H1 (cell line): ENCODE results near the gene PMM2. TPM values are rescaled to one million over a fixed set of nuclear protein-coding genes. Genes with fewer than 3 reads are reported as not detected.

ENCODE experiments used
- CTCF ChIA-PET: fragments of 300-600 bp; sonication (Branson Sonifier 250); formaldehyde crosslinking; loops from one replicate; lab custom pipeline; 2021; ENCODE audit not compliant: partially characterized antibody; lab: Charles Lee
- POLR2A ChIA-PET: fragments of 300-600 bp; sonication (Branson Sonifier 250); formaldehyde crosslinking; loops from one replicate; lab custom pipeline; 2021; ENCODE audit warnings: inconsistent platforms; ENCODE audit not compliant: partially characterized antibody; lab: Charles Lee
- DNase-seq, 2 experiments: peaks; one replicate each; pipeline versions ENCODE4 v3.0.0 to v3.0.0-alpha.2; 2010 to 2022; ENCODE audit warnings: low spot score in 2 of 2, low read depth in 1 of 2, mixed read lengths in 1 of 2
- FAIRE-seq: peaks from 2 replicates; lab custom pipeline; 2011; peaks lifted over from hg19 to GRCh38; lab: Jason Lieb, UNC
- H2AFZ ChIP-seq: 2 replicates; pipeline ENCODE4 v1.8.1; 2012; ENCODE audit warnings: low read length, inconsistent platforms
- H2AK5ac ChIP-seq: 2 replicates; pipeline ENCODE4 v1.6.1; 2013; ENCODE audit warnings: low read depth, low read length
- H2BK120ac ChIP-seq: replicated peaks from 2 replicates; pipeline ENCODE3; 2013; ENCODE audit warnings: low read depth, low read length, inconsistent platforms
- H2BK12ac ChIP-seq: 2 replicates; pipeline ENCODE4 v1.6.1; 2013; ENCODE audit warnings: low read depth, low read length
- H2BK15ac ChIP-seq: 2 replicates; pipeline ENCODE4 v1.6.1; 2013; ENCODE audit warnings: low read length
- H2BK20ac ChIP-seq: 2 replicates; pipeline ENCODE4 v1.6.1; 2013; ENCODE audit warnings: low read length
- H2BK5ac ChIP-seq: 2 replicates; pipeline ENCODE4 v1.6.1; 2013; ENCODE audit warnings: low read depth, low read length
- H3K14ac ChIP-seq: 2 replicates; pipeline ENCODE4 v1.6.1; 2013; ENCODE audit warnings: inconsistent platforms; ENCODE audit not compliant: insufficient read length
- H3K18ac ChIP-seq: 2 replicates; pipeline ENCODE4 v1.6.1; 2013; ENCODE audit warnings: low read length; ENCODE audit errors: extremely low read depth
- H3K23ac ChIP-seq: 2 replicates; pipeline ENCODE4 v1.6.1; 2013; ENCODE audit warnings: inconsistent platforms; ENCODE audit not compliant: insufficient read length
- H3K23me2 ChIP-seq: 2 replicates; pipeline ENCODE4 v1.6.1; 2013; ENCODE audit warnings: low read depth, low read length
- H3K27ac ChIP-seq: 2 replicates; pipeline ENCODE4 v1.6.1; 2011; ENCODE audit warnings: low read depth, low read length, inconsistent platforms
- H3K27me3 ChIP-seq, 4 experiments: replicated peaks in 1 of 4; 1 replicate in 1 of 4; 2 replicates in 3 of 4; pipeline versions ENCODE4 v1.6.1 to v1.8.1; 2011 to 2013; ENCODE audit warnings: low read length in 3 of 4, mild to moderate bottlenecking in 3 of 4, inconsistent platforms in 2 of 4, mixed read lengths in 2 of 4, moderate library complexity in 1 of 4; ENCODE audit not compliant: control insufficient read depth in 3 of 4, insufficient read depth in 3 of 4; ENCODE audit errors: extremely low read depth in 1 of 4
- H3K36me3 ChIP-seq, 4 experiments: 2 replicates each; pipeline versions ENCODE4 v1.6.1 to v1.8.1; 2011 to 2013; ENCODE audit warnings: mild to moderate bottlenecking in 4 of 4, low read length in 3 of 4, moderate library complexity in 2 of 4, control low read depth in 1 of 4, inconsistent platforms in 1 of 4; ENCODE audit not compliant: insufficient read depth in 4 of 4, control insufficient read depth in 2 of 4
- H3K4ac ChIP-seq: replicated peaks from 2 replicates; pipeline ENCODE3; 2013; ENCODE audit warnings: low read length, low read depth, mixed read lengths, inconsistent platforms; ENCODE audit not compliant: insufficient read length
- H3K4me1 ChIP-seq, 4 experiments: replicated peaks in 1 of 4; 1 replicate in 1 of 4; 2 replicates in 3 of 4; pipeline versions ENCODE4 v1.6.1 to v1.8.1; 2011 to 2013; ENCODE audit warnings: low read length in 3 of 4, inconsistent platforms in 2 of 4, mixed read lengths in 1 of 4; ENCODE audit not compliant: insufficient read depth in 4 of 4, control insufficient read depth in 3 of 4
- H3K4me2 ChIP-seq, 2 experiments: 2 replicates each; pipeline versions ENCODE4 v1.6.1 to v1.8.1; 2011 to 2013; ENCODE audit warnings: low read depth in 2 of 2, low read length in 2 of 2, control low read depth in 1 of 2, inconsistent platforms in 1 of 2, mild to moderate bottlenecking in 1 of 2; ENCODE audit not compliant: insufficient read depth in 1 of 2
- H3K4me3 ChIP-seq, 4 experiments: fragments of 200-600, 300-600 bp in 1 of 4; sonication (generic), shearing (Covaris generic), sonication (Bioruptor Twin) in 1 of 4; 2 replicates each; pipeline versions ENCODE4 v1.5.1 to v1.8.1; 2011 to 2016; ENCODE audit warnings: low read length in 4 of 4, low read depth in 3 of 4, control low read depth in 2 of 4, inconsistent platforms in 2 of 4, mild to moderate bottlenecking in 2 of 4, mixed read lengths in 1 of 4, moderate library complexity in 1 of 4; ENCODE audit not compliant: insufficient read depth in 2 of 4; ENCODE audit errors: extremely low read depth in 1 of 4
- H3K56ac ChIP-seq: replicated peaks from 2 replicates; pipeline ENCODE3; 2013; ENCODE audit warnings: low read depth, mild to moderate bottlenecking, mixed read lengths, low read length, inconsistent platforms; ENCODE audit not compliant: insufficient read length
- H3K79me1 ChIP-seq: 2 replicates; pipeline ENCODE4 v1.6.1; 2013; ENCODE audit warnings: low read depth, low read length, control low read depth
- H3K79me2 ChIP-seq, 2 experiments: 2 replicates each; pipeline versions ENCODE4 v1.6.1 to v1.8.1; 2012 to 2013; ENCODE audit warnings: low read length in 2 of 2, mild to moderate bottlenecking in 2 of 2, inconsistent platforms in 1 of 2; ENCODE audit not compliant: insufficient read depth in 2 of 2, control insufficient read depth in 1 of 2
- H3K9ac ChIP-seq, 4 experiments: replicated peaks in 1 of 4; 1 replicate in 1 of 4; 2 replicates in 3 of 4; pipeline versions ENCODE4 v1.6.1 to v1.8.1; 2011 to 2013; ENCODE audit warnings: low read depth in 3 of 4, low read length in 3 of 4, control low read depth in 2 of 4, mild to moderate bottlenecking in 2 of 4, moderate library complexity in 2 of 4, inconsistent platforms in 1 of 4; ENCODE audit errors: extremely low read depth in 1 of 4
- H3K9me3 ChIP-seq, 2 experiments: 2 replicates each; pipeline versions ENCODE4 v1.6.1 to v1.8.1; 2012 to 2013; ENCODE audit warnings: mild to moderate bottlenecking in 2 of 2, moderate library complexity in 2 of 2, control low read depth in 1 of 2, inconsistent platforms in 1 of 2, low read depth in 1 of 2, low read length in 1 of 2, mixed read lengths in 1 of 2; ENCODE audit not compliant: insufficient read depth in 2 of 2
- H4K20me1 ChIP-seq, 2 experiments: replicated peaks in 1 of 2; 2 replicates each; pipeline versions ENCODE3 to v1.8.1; 2011 to 2013; ENCODE audit warnings: inconsistent platforms in 2 of 2, low read length in 2 of 2, mild to moderate bottlenecking in 1 of 2; ENCODE audit not compliant: insufficient read depth in 2 of 2, control insufficient read depth in 1 of 2
- H4K5ac ChIP-seq: 2 replicates; pipeline ENCODE4 v1.6.1; 2013; ENCODE audit warnings: low read length, low read depth, mixed read lengths, inconsistent platforms; ENCODE audit not compliant: insufficient read length
- H4K8ac ChIP-seq: 2 replicates; pipeline ENCODE4 v1.8.0; 2013; ENCODE audit warnings: mild to moderate bottlenecking, moderate library complexity, low read length, inconsistent platforms; ENCODE audit not compliant: insufficient read depth; ENCODE audit errors: extremely low read depth
- H4K91ac ChIP-seq: replicated peaks from 2 replicates; pipeline ENCODE3; 2013; ENCODE audit warnings: low read length, mixed read lengths, inconsistent platforms; ENCODE audit not compliant: insufficient read length
- CTCF ChIP-seq, 3 experiments: IDR thresholded peaks; 1 replicate in 2 of 3; 2 replicates in 1 of 3; pipeline versions ENCODE4 v1.5.1 to v1.6.1; 2011; ENCODE audit warnings: low read length in 3 of 3, mild to moderate bottlenecking in 3 of 3, inconsistent platforms in 2 of 3, low read depth in 1 of 3, moderate library complexity in 1 of 3; ENCODE audit not compliant: insufficient read depth in 1 of 3; ENCODE audit errors: control extremely low read depth in 1 of 3
- WGBS, 2 experiments: shearing (Covaris generic) in 1 of 2; methylation state at CpG; one replicate each; pipeline versions ENCODE4 v1.1.6 to v1.1.7; 2013 to 2015; ENCODE audit warnings: low lambda C conversion rate in 2 of 2, mixed read lengths in 2 of 2, inconsistent platforms in 1 of 2, low coverage in 1 of 2, missing lambda C conversion rate in 1 of 2; ENCODE audit not compliant: insufficient replicate concordance in 2 of 2, insufficient coverage in 1 of 2, insufficient read length in 1 of 2; ENCODE audit errors: extremely low coverage in 1 of 2, missing lambda C conversion rate in 1 of 2; 5-methylcytosine and 5-hydroxymethylcytosine counted together
- polyA plus RNA-seq, 7 experiments: library from polyadenylated mRNA; depleted of rRNA in 3 of 7; stranded (reverse) in 5 of 7; unstranded in 2 of 7; fragments of >200 nt in 5 of 7; fragments of 200-250 nt in 2 of 7; gene quantifications; 1 replicate in 5 of 7; 2 replicates in 1 of 7; 4 replicates in 1 of 7; pipeline versions ENCODE4 v1.2.1 to v1.2.3, GENCODE V29; 2011 to 2013; ENCODE audit warnings: missing spikeins in 2 of 7, mixed read lengths in 2 of 7
- total RNA-seq: library from RNA; stranded (reverse); fragmentation: NEBNext Ultra II Directional; extraction: Animal tissue kit (Norgen Biotek cat#: 25700); gene quantifications from 2 replicates; pipeline ENCODE4 v1.2.1, GENCODE V29; 2021
- TF ChIP-seq, protein P1 (sequence below): IDR thresholded peaks from 2 replicates; pipeline ENCODE4 v1.6.1; 2012; ENCODE audit warnings: inconsistent platforms

PMM2 gene
- total and polyA plus RNA-seq, 2 of the 8 experiments (the other 6 are each of a cell fraction or from before 2014, with no cell fraction given) = 26.2 to 49.4 TPM

DNA sequence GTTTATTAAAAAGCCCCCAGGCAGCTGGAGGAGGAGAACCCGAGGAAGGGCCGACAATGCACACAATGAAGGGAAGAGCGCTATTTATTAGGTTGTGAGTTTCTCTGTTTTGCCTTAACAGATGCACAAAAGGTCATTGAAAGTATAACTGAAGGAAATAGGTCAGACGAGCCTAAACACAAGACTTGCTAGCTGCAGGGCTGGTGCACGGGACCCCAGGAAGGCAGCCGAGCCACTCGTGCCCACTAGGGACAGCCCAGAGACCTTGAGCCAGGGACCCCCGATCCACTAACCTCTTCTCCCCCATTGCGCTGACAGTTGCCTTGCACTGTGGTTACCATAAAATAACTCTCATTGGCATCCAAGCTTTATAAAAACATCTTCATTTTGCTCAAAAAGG is 95.8 kb downstream of the PMM2 start:
- Histone ChIP-seq H3K27ac (no peak overlapping the region), H3K79me2 (no peaks in the 10 kb centered on the region), H2BK15ac (no peak overlapping the region), H3K9ac (no peak overlapping the region), H3K4ac (no peak overlapping the region), H2BK12ac (no peak overlapping the region), H3K14ac (no peak overlapping the region), H3K79me1 (no peaks in the 10 kb centered on the region), H2BK120ac (no peak overlapping the region), H3K9me3 (no peaks in the 10 kb centered on the region), H3K27me3 (no peaks in the 10 kb centered on the region), H2BK20ac (no peak overlapping the region), H3K4me1 (no peaks in the 10 kb centered on the region), H3K18ac (no peak overlapping the region), H3K56ac (no peak overlapping the region), H3K4me3 (no peak overlapping the region), H4K91ac (no peak overlapping the region), H4K8ac (no peak overlapping the region), H2BK5ac (no peak overlapping the region), H3K23ac (no peak overlapping the region), H3K4me2 (no peak overlapping the region), H3K23me2 (no peaks in the 10 kb centered on the region), H2AK5ac (no peak overlapping the region), H4K20me1 (peaks cover 2 to 10% of the 10 kb centered on the region in 2 experiments), H3K36me3 (peaks cover 41 to 75% (median 59%) of the 10 kb centered on the region in 4 experiments), H2AFZ (no peak overlapping the region), H4K5ac (no peak overlapping the region)
- ChIA-PET POLR2A (interaction anchor here (1.2 kb wide), 1 partner anchor 16 kb away, joined by 4 read pairs; no protein-coding TSS in a partner anchor), CTCF (interaction anchor here (0.9 to 1.3 kb wide), 3 partner anchors 13 to 39 kb away, joined by 3 to 6 read pairs (median 5); no protein-coding TSS in a partner anchor)
- FAIRE-seq (no peak), DNase-seq (no peak)
- TF ChIP-seq, protein P1, sequence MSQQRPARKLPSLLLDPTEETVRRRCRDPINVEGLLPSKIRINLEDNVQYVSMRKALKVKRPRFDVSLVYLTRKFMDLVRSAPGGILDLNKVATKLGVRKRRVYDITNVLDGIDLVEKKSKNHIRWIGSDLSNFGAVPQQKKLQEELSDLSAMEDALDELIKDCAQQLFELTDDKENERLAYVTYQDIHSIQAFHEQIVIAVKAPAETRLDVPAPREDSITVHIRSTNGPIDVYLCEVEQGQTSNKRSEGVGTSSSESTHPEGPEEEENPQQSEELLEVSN = no peak
- peak in 2 of 3 experiments; percentile 14 to 16; a peak in 2 of 4 replicates for TF ChIP-seq CTCF (IDR thresholded peaks at IDR 0.05; ENCODE audit: control extremely low read depth in 1 of 3, insufficient read depth in 1 of 3, low read depth in 1 of 3, low read length in 3 of 3)
- 92% methylated on average over 9 of the region's 9 CpGs; no CpG with 5 or more reads in 1 of the 2 experiments for WGBS, 2 experiments
